Testis (tissue), 2 donors: ENCODE data around the gene ALG14.

Experiments used
- POLR2A ChIP-seq: fragments of 450-650 bp; IDR thresholded peaks from one replicate; pipeline ENCODE4 v1.6.1; 2017; ENCODE audit warnings: antibody characterized with exemption, mild to moderate bottlenecking, moderate library complexity
- TF ChIP-seq, protein P1 (sequence below), 3 experiments: fragments of 450-650 bp in 2 of 3; fragments of 200-600 bp in 1 of 3; sonication (generic) in 1 of 3; IDR thresholded peaks; one replicate each; pipeline ENCODE4 v1.5.1; 2016 to 2019; ENCODE audit warnings: antibody characterized with exemption in 3 of 3, mild to moderate bottlenecking in 2 of 3, moderate library complexity in 1 of 3

GRCh38 chr1:94982398-94982797, 90.4 kb downstream of the ALG14 start:
- TF ChIP-seq, protein P1, sequence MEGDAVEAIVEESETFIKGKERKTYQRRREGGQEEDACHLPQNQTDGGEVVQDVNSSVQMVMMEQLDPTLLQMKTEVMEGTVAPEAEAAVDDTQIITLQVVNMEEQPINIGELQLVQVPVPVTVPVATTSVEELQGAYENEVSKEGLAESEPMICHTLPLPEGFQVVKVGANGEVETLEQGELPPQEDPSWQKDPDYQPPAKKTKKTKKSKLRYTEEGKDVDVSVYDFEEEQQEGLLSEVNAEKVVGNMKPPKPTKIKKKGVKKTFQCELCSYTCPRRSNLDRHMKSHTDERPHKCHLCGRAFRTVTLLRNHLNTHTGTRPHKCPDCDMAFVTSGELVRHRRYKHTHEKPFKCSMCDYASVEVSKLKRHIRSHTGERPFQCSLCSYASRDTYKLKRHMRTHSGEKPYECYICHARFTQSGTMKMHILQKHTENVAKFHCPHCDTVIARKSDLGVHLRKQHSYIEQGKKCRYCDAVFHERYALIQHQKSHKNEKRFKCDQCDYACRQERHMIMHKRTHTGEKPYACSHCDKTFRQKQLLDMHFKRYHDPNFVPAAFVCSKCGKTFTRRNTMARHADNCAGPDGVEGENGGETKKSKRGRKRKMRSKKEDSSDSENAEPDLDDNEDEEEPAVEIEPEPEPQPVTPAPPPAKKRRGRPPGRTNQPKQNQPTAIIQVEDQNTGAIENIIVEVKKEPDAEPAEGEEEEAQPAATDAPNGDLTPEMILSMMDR (IDR thresholded peaks at IDR 0.05) = no peak
- no peak for TF ChIP-seq POLR2A
